ENCODE results near the gene SH2D1B.
"Not testable (repeated sequence)": the region's sequence is repeated elsewhere in the genome, so short reads cannot be mapped to it uniquely, and the experiment has no call there.

Gene SH2D1B, protein sequence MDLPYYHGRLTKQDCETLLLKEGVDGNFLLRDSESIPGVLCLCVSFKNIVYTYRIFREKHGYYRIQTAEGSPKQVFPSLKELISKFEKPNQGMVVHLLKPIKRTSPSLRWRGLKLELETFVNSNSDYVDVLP

DNA sequence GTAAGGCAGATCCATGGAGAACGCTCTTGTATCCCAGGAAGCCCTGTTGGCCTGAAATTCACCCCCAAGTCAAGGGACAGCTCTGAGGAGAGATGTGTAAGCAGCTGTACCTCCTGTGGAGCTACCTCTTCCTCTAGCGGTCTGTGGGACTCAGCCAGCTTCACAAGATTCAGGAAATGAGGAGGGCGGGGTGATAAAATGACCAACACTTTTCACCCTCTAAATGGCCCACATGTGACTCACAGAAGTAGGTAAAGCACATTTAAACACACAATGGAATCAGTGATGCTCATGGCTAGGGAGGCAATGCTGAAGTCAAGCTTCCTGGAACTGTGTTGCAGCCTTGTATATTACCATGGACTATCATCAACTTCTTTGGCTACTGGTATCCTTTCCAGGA is at the start of gene SH2D1B:
SH2D1B (minus strand) TSS at position 135 of the 400 bp plus-strand sequence; CDS start at position 15, 120 bp downstream.
- no peak for DNase-seq (ENCODE audit: extremely low read depth in 1 of 2, low read depth in 1 of 2)

DNA sequence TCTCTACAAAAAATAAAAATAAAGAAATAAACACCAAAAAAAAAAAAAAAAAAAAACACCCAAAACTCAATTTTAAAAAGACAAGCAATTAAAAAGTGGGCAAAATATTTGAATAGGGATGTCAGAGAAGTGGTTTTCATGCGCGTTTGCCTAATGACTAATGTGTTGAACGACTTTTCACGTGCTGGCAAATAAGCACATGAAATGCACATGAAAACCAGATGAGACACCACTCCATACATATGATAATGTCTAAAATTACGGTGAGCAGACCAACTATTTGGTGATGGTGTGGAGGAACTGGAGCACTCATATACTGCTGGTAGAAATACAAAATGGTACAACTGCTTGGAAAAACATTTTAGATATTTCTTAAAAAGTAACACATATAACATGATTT is 46.3 kb upstream of the SH2D1B start:
- DNase-seq (ENCODE audit: extremely low read depth in 1 of 2, low read depth in 1 of 2): no peak

DNA sequence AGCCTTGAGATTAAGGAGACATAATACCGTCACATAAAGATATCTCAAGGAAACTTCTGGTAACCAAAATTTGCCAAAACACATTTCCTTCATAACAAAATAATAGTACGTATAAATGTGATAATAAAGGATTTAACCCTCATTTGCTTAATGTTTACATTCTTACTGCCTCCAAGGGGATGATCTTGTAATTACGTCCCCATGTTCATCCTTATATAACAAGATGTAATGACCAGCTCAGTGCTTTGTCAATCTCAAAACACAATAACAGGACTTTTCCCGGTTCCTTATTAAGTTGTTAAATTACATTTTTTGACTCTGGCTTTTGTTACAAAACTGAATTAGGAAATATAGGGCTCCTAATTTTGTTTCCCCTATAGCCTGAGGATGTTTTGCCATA is 44.4 kb upstream of the SH2D1B start:
- no peak for DNase-seq (ENCODE audit: extremely low read depth in 1 of 2, low read depth in 1 of 2)

DNA sequence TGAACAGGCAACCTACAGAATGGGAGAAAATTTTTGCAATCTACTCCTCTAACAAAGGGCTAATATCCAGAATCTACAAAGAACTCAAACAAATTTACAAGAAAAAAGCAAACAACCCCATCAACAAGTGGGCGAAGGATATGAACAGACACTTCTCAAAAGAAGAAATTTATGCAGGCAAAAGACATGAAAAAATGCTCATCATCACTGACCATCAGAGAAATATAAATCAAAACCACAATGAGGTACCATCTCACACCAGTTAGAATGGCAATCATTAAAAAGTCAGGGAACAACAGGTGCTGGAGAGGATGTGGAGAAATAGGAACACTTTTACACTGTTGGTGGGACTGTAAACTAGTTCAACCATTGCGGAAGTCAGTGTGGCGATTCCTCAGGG is 42.4 kb upstream of the SH2D1B start:
- not testable (repeated sequence) for DNase-seq (ENCODE audit: extremely low read depth in 1 of 2, low read depth in 1 of 2)

DNA sequence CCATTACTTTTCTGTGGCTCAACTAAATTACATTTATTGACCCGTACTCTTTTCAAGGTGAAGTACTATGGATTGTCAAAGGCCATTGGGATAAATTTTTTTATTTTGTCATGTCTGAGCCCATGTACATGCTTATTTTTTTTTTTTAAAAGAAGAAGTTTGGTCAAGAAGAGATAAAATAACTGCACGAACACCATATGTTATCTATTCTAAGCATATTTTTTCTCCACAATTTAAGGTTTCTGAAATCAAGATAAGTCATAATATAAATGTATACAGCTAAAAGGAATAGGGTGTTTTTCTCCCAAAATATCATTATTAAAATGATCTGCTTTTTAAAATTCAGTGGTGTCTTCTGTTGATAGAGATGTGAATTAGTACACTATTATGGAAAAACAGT is 35.0 kb upstream of the SH2D1B start:
- DNase-seq (ENCODE audit: extremely low read depth in 1 of 2, low read depth in 1 of 2): no peak

DNA sequence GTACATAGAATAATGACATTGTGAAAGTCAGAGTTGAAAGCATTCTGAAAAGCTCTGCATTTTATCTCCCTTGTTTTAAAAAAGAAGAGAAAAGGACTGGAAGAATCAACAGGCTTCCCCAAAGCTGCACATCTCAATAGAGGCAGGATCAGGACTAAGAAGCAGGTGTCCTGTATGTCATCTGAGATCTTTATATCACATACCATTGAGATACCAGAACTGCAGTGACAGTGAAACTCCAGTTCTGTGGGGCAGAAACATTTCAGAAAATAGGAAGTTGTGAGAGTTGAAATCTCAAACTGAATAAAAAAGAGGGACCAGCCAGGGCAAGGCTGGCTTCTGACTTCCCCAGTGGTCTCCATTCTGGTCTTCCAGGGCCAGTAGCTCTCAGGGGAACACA is 33.0 kb upstream of the SH2D1B start:
- no peak for DNase-seq (ENCODE audit: extremely low read depth in 1 of 2, low read depth in 1 of 2)

DNA sequence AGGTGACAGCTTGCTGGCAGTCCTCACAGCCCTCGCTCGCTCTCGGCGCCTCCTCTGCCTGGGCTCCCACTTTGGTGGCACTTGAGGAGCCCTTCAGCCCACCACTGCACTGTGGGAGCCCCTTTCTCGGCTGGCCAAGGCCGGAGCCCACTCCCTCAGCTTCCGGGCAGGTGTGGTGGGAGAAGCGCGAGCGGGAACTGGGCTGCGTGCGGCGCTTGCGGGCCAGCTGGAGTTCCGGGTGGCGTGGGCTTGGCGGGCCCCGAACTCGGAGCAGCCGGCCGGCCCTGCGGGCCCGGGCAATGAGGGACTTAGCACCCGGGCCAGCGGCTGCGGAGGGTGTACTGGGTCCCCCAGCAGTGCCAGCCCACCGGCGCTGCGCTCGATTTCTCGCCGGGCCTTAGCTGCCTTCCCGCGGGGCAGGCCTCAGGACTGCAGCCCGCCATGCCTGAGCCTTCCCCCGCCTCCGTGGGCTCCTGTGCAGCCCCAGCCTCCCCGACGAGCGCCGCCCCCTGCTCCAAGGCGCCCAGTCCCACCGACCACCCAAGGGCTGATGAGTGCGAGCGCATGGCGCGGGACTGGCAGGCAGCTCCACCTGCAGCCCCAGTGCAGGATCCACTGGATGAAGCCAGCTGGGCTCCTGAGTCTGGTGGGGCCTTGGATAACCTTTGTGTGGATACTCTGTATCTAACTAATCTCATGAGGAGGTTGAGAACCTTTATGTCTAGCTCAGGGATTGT is 21.2 kb upstream of the SH2D1B start:
- DNase-seq (ENCODE audit: extremely low read depth in 1 of 2, low read depth in 1 of 2): not testable (repeated sequence)

DNA sequence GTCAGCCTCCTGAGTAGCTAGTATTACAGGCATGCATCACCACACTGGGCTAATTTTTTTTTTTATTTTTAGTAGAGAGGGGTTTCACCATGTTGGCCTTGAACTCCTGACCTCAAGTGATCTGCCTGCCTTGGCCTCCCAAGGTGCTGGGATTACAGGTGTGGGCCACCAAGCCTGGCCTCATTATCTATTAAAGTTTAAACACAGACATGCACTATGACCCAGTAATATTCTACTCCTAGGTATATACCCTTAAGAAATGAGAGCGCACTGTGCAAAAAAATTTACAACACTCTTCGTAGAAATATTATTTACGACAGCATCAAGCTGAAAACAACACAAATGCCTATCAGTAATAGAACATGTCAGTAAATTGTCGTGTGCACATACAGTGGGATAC is 18.6 kb upstream of the SH2D1B start:
- DNase-seq (ENCODE audit: extremely low read depth in 1 of 2, low read depth in 1 of 2): no peak

DNA sequence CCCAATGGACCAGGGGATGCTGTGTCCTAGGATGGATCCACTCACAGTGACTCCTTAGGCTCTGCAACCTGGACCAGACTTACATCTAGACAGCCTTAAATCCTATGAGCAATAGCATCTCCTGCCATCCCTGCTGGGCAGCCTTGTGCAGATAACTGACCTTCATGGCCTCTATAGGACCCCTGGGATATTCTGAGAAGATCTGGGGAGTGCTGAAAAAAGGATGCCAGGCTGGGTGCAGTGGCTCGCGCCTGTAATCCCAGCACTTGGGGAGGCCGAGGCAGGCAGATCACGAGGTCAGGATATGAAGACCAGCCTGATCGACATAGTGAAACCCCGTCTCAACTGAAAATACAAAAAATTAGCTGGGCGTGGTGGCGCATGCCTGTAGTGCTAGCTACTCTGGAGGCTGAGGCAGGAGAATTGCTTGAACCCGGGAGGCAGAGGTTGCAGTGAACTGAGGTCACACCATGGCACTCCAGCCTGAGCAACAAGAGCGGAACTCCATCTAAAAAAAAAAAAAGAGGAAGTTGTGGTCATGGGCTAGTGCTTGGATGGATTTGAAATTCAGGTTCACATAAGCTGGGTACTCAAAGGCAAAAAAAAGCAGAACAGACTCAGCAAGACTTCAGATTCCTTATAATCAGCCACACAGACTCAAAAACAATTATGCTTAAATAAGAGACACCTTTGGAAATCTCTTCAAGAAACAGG is 10.9 kb upstream of the SH2D1B start:
- DNase-seq (ENCODE audit: extremely low read depth in 1 of 2, low read depth in 1 of 2): no peak

DNA sequence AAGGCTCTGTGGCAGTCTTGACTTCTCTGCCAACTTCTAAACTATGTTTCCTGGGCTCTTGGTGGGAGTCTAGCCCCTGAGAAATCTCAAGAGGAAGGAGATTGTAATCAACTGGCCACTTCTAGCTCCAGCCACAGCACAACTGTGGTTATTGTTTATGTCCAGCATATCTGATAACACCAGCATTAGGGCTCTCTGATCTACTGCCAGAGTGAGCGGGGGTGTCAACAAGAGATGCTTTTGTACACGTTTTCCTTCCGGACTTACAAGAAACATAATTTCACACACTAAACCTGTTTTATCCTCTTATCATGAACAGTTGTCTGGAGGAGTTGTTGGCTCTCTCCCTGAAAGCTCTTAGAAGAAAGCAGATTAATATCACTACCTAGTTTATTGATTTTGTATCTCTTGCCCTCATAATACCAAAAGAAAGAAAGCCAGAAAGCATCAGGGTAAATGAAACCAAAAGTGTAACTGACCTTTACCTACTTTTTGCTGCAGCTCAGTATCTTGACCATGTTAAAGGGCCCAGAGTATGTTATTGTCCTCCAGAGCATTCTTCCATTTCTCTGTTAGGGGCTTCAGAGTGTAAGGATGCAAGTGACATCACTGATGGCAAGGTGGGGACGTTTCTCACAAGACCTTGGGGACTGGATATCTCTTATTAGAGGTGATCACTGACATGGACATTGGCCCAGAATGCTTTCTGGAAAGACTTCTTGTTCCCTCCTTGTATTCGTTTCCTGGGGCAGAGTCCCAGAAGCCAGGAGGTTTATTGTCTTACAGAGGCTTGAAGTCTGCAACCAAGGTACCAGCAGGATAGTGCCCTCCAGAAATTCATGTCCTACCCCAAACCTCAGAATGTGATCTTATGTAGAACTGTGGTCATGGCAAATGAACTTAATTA is 9.6 kb upstream of the SH2D1B start:
- no peak for DNase-seq (ENCODE audit: extremely low read depth in 1 of 2, low read depth in 1 of 2)

DNA sequence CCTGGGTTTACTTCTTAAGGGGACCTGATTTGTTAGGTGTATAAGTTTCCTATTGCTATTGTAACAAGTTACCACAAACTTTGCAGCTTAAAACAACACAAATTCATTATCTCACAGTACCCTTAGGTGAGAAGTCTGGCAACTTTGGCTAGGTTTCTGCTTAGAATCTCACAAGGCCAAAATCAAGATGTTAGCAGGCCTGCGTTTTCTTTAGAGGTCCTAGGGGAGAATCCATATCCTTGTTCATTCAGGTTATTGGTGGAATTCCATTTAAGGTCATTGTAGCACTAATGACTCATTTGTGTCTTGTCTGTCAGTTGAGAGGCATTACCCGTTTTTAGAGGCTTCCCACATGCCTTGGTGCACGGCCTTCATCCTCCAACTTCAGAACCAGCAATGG is 8.2 kb upstream of the SH2D1B start:
- no peak for DNase-seq (ENCODE audit: extremely low read depth in 1 of 2, low read depth in 1 of 2)

DNA sequence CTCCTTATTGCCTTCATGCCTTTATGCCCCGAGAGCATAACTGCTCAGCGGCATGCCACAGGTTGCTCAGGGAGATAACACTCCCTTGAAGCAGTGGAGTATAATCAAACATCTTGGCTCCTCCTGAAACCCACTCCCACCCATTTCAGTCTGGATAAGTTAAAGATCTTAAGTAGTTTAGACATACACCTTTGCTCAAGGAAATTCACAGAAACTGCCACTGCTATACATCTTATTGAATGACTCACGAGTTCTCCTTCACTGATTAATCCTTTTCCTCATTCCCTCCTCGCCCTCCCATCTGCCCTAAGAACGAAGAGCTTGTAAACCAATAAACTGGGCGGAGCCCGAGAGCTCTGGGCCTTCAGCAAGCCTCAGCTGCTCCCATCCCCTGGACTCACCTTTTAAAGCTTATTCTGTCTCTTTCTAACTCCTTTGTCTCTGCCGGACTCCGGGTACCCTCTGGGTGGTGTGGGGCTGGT is 7.6 kb upstream of the SH2D1B start:
- not testable (repeated sequence) for DNase-seq (ENCODE audit: extremely low read depth in 1 of 2, low read depth in 1 of 2)

DNA sequence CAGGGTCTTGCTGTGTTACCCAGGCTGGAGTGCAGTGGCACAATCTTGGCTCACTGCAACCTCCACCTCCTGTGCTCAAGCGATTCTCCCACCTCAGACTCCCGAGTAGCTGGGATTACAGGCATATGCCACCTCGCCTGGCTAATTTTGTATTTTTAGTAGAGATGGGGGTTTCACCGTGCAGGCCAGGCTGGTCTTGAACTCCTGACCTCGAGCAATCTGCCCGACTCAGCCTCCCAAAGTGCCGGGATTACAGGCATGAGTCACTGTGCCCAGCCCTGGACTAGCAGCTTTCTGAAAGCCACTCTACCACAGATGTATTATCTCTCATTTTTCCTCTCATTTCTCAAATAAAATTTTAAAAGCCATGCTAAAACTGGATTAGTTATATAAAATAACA is 6.6 kb upstream of the SH2D1B start:
- DNase-seq (ENCODE audit: extremely low read depth in 1 of 2, low read depth in 1 of 2): not testable (repeated sequence)

DNA sequence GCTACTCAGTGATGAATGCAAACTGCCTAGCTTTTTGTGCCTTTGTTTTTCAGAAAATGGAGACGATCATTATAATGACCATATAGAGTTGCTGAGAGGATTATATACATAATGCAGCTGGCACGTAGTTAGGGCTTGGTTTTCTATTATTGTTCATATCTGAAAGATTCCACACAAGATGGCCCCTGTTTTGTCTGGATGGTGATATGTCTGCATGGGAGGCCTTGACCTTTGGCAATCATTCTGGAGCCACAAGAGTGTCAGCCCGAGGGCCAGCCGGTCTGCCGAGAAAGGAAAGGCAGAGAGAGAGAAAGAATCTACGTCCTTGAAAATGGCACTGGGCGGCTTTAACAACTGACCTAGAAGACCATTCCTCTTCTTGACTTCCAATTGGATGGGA is 5.7 kb upstream of the SH2D1B start:
- no peak for DNase-seq (ENCODE audit: extremely low read depth in 1 of 2, low read depth in 1 of 2)

DNA sequence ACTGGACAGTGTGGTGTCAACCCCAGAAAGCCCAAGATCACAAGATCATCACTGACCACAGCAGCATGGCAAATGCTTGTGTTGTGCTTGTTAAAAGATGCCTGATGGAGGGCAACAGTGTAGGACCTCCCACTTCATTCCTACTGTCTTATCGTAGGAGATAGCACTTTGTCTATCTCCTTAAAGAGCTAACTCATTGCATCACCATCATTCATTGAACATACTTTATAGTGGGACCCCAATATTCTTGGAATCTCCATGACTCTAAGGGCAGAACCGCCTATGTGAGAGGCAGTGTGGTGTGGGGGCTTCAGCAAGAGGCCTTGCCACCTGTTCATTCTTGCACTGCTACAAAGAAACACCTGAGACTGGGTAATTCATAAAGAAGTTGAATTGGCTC is 5.0 kb upstream of the SH2D1B start:
- no peak for DNase-seq (ENCODE audit: extremely low read depth in 1 of 2, low read depth in 1 of 2)

DNA sequence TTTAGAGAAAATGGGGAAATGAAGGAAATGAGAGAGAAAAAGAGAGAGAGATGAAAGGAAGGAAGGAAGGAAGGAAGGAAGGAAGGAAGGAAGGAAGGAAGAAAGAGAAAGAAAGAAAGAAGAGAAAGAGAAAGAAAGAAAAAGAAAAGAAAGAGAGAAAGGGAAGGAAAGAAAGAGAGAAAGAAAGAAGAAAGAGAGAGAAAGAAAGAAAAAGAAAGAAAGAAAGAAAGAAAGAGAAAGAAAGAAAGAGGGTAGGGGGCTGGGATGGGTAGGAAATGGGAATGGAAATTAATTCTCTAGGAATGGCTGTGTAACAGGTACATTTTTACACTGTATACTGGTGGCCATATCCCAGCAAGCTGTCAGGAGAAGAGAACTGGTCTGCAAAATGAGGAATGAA is 4.3 kb upstream of the SH2D1B start:
- no peak for DNase-seq (ENCODE audit: extremely low read depth in 1 of 2, low read depth in 1 of 2)

DNA sequence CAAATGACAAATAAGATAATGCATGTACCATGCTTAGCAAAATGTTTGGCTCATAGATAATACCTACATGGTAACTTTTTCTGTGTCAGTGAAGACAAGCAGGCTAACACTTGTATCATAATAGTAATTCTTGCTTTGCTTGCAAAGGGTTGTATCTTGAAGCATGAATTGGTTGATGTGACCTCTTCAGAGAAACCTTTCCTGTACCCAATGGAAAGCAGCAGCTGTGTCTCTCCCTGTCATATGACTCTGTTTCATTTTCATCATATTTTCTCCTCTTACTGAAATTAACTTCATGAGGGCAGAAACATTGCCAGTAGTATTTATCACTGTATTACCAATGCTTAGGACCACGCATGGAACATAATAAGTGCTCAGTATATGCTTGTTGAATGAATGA is 4.4 kb downstream of the SH2D1B start:
- no peak for DNase-seq (ENCODE audit: extremely low read depth in 1 of 2, low read depth in 1 of 2)

DNA sequence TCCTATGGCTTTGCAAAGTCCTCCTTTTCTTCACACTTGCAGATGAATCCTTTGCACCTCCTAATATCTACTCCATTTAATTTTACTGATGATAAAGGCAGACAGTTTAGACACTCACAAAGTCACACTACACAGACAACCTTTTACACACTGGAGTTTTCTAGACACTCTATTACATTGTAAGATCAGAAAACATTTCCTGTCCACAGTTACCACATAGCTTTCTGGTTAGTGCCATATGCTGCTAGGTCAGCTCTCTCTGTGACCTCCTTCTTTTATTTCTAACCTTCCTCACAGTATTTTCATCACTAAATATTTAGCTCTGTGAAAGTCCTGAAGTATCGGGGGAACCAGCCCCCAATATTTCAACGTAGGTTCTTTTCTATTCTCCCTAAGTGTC is 5.1 kb downstream of the SH2D1B start:
- DNase-seq (ENCODE audit: extremely low read depth in 1 of 2, low read depth in 1 of 2): no peak

DNA sequence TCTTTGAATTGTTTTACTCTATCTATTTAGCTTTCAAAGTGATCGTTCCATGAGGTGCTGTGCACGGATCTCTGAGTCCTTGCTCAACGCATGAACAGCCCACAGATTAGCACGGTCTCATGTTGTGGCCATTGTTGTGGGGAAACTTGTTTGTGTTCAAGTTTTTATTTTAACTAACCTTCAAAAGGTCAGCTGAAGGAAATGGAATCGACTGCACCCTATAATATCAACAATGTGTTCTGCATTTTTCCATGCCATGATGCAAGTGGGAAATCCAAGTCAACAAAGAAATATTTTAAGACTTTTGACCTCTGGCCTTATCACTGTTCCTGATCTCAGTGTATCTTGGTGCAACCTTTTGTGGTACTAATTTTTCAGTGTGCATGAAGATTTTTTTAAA is 6.1 kb downstream of the SH2D1B start:
- no peak for DNase-seq (ENCODE audit: extremely low read depth in 1 of 2, low read depth in 1 of 2)

DNA sequence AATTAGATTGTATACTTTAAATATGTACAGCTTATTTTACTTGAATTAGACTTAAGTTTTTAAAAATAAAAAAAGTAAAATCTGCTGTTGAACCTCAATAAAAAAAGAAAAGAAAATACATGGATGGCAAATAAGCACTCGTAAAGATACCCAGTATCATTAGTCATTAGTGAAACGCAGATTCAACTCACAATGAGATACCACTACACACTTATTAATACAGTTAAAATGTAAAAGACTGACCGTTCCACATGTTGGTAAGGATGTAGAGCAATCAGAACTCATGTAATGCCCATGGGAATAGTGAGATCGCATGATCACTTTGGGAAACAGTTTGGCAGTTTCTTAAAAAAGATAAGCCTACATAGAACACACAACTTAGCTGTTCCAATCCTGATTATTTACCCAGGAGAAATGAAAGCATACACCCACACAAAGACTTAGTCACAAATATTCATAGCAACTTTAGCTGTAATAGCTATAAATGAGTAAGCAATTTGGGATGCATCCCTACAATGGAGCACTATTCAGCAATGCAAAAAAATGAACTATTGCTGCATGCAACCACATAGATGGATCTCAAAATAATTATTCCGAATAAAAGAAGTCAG is 7.3 kb downstream of the SH2D1B start:
- DNase-seq (ENCODE audit: extremely low read depth in 1 of 2, low read depth in 1 of 2): no peak

Data from activated CD8-positive, alpha-beta memory T cell treated with anti-CD3 and anti-CD28 coated beads for 1 hour (primary cell).